Stimulated activated CD4-positive, alpha-beta T cell treated with anti-CD3 and anti-CD28 coated beads, Interleukin-2, amount 100 ng/mL, for 4 hours (primary cell): Measurements from ENCODE around the gene VIPR2.
"Not testable (repeated sequence)": the region's sequence is repeated elsewhere in the genome, so short reads cannot be mapped to it uniquely, and the experiment has no call there.

ENCODE experiments used
- DNase-seq: peaks from one replicate; pipeline ENCODE4 v3.0.0-alpha.2; 2020; ENCODE audit warnings: low read depth

Gene VIPR2

DNA sequence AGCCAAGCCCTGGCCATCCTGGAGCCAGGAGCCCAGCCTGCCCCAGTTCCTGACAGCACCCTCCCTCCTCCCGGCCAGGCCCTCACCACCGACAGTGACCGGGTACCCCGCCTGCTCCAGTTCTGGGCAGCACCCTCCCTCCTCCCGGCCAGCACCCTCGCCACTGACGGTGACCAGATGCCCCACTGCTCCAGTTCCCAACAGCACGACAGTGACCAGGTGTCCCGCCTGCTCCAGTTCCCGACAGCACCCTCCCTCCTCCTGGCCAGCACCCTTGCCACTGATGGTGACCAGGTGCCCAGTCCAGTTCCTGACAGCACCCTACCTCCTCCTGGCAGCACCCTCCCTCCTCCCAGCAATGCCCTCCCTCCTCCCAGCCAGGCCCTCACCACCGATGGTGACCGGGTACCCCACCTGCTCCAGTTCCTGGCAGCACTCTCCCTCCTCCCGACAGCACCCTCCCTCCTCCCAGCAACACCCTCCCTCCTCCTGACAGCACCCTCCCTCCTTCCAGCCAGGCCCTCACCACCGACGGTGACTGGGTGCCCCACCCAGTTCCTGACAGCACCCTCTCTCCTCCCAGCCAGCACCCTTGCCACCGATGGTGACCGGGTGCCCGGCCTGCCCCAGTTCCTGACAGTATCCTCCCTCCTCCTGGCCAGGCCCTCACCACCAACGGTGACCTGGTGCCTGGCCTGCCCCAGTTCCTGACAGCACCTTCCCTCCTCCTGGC is 40.3 kb downstream of the VIPR2 start:
- DNase-seq, result no peak

DNA sequence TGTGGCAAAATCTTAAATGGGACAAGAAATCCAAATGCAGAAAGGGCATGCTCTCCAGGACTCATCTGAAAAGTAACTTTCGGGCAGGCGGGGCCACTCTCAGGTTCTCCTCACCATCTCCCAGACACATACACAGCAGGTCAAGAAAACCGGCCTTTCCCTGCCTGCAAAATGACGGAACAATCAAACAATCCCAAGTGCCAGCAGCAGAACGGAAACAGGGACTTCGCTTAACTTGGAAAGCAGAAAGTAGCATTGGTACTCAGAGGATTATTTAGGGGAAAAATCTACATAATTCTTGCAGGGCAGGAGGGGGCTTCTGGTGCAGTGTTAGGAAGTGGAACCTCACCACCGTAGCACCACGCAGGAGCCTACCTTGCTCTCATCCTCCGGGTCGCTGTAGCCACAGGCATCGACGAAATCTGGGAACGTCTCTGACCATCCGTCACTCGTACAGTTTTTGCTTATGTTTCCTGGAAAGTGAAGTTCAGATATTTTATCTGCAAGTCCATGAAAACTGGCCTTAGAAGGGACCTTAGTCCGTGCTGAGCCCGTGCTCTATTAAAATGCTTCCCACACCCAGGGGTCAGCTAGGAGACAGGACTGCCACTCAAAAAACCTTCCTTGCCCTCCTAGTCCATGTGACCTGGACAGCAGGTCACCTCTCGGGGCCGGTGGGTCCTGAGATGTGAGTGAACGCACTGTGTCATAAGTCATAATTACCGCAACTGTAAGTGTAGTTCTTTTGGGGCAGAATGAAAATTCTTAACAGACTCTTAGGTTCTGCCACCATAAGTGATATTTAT is 41.1 kb downstream of the VIPR2 start:
- no peak for DNase-seq

DNA sequence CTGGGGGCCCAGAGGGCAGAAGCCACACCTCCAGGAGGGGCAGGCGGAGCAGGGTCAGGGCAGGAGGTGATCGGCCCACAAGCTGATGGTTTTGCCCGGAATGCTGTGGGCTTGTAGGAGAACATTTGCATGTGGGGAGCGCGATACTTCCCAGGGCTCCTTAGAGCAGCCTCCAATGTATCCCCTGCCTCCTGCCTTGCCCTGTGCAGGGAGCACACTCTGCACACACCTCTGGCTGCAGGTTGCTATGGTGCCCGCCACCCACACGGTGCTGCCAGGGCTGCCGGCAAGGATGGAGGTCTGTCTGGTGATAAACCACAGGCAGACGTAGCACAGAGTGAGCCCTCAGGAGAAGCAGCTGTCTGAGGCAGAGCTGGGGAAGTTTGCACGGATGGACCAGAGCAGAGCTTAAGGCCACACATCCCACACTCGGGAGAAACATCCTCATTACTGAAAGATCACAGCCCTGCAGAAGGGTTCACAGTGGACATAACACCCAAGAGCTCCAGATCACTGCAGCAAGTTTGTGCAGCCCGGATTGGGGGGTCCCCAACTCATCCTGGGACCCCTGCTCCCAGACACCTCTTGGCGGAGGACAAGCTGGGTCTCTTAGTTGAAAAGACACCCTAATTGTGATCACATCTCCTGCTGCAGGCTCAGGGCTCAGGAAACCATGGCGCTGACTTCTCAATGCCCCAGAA is 41.8 kb downstream of the VIPR2 start:
- DNase-seq, result no peak

DNA sequence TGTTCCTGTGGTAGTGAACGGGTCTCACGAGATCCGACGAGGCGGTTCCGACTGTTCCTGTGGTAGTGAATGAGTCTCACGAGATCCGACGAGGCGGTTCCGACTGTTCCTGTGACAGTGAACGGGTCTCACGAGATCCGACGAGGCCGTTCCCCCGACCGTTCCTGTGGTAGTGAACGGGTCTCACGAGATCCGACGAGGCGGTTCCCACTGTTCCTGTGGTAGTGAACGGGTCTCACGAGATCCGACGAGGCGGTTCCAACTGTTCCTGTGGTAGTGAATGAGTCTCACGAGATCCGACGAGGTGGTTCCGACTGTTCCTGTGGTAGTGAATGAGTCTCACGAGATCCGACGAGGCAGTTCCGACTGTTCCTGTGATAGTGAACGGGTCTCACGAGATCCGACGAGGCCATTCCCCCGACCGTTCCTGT is 43.0 kb downstream of the VIPR2 start:
- not testable (repeated sequence) for DNase-seq

DNA sequence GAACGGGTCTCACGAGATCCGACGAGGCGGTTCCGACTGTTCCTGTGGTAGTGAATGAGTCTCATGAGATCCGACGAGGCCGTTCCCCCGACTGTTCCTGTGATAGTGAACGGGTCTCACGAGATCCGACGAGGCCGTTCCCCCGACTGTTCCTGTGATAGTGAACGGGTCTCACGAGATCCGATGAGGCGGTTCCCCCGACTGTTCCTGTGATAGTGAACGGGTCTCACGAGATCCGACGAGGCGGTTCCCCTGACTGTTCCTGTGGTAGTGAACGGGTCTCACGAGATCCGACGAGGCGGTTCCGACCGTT is 43.6 kb downstream of the VIPR2 start:
- DNase-seq, result not testable (repeated sequence)

DNA sequence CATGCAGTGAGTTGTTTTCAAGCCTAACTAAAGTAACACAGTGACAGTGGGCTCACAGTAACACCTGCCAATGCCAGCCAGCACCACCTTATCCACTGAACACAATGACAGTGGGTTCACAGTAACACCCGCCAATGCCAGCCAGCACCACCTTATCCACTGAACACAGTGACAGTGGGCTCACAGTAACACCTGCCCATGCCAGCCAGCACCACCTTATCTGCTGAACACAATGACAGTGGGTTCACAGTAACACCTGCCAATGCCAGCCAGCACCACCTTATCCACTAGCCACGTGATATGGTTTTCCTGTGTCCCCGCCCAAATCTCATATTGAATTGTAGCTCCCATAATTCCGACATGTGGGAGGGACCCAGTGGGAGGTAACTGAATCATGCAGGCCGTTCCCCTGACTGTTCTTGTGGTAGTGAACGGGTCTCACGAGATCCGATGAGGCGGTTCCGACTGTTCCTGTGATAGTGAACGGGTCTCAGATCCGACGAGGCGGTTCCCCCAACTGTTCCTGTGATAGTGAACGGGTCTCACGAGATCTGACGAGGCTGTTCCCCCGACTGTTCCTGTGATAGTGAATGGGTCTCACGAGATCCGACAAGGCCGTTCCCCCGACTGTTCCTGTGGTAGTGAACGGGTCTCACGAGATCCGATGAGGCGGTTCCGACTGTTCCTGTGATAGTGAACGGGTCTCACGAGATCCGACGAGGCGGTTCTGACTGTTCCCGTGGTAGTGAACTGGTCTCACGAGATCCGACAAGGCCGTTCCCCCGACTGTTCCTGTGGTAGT is 44.2 kb downstream of the VIPR2 start:
- DNase-seq, result not testable (repeated sequence)

DNA sequence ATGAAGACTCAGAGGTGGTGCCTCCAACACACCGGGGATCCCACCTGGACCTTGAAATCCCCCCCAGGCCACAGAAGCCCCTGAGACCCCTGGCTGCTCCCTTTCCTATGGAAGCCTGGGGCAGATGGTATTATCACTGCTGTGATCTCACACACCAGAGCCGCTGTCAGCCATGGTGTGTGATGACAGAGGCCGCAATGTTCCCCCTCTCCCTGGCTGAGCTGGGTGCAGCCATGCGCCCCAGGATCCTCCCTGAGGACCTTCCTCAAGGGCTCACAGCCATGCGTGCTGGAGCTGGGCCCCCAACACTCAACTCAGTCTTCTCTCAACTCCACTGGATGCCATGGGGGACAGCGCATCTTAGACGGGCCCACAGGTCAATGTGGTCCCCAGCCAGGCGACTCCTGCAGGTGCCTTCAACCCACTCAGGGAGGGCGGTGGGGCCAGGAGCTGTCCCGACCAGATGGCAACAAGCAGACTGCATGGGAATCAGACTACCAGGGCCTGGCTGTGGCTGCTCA is 44.9 kb downstream of the VIPR2 start:
- DNase-seq, result no peak

DNA sequence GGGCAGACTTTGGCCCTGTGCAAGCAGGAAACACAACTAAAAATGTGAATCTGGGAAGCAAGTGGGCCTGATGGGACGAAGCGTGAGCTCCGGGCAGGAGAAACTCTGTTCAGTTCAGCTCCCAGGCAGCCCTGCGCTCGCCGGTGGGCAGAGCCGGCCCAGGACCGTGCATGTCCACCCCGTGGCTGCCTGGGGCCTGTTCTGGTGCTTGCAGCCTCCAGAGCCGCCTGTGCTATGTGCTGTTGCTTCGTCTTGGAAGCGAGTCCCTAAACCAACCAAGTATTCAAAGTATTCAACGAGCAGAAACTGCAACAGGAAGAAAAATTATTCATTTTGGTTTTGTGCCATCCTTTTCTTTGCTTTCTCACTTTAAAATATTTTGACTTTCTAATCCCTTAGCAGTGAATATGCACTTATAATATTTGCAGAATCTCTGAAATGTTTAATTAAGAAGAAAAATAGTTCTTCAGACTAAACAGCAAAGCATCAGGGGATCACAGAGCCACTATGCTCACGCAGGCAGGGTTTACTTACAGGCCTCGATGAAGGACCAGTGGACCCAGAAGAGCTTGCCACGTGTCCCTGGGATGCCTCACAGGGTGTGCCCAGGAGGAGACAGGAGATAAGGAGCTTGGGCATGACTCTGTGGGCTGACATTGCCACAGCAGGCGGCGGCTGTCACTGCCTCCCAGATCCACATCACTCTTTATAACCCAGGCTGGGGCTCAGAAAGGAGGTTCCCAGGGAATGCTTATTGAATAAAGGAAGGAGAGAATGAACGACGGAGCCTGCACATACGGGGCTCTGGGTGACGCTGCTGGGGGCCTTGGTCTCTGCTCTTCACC is 45.6 kb downstream of the VIPR2 start:
- no peak for DNase-seq

DNA sequence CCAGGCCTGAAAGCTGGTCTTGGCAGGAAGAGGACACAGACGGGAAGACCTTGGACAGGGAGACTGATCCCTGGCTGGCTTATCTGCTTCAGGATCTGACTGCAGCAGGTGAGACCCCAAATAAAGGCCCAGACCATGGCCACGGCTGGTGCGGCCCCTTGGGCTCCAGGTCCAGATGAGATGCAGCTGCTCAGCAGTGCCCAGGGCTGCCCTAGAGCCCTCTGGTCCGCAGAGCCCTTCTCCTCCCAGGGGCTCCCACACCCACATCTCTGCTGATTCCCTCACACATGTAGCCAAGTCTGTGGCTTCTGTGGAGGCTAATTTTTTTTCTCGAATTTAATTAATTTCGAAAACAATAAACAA is 46.3 kb downstream of the VIPR2 start:
- DNase-seq, result no peak

DNA sequence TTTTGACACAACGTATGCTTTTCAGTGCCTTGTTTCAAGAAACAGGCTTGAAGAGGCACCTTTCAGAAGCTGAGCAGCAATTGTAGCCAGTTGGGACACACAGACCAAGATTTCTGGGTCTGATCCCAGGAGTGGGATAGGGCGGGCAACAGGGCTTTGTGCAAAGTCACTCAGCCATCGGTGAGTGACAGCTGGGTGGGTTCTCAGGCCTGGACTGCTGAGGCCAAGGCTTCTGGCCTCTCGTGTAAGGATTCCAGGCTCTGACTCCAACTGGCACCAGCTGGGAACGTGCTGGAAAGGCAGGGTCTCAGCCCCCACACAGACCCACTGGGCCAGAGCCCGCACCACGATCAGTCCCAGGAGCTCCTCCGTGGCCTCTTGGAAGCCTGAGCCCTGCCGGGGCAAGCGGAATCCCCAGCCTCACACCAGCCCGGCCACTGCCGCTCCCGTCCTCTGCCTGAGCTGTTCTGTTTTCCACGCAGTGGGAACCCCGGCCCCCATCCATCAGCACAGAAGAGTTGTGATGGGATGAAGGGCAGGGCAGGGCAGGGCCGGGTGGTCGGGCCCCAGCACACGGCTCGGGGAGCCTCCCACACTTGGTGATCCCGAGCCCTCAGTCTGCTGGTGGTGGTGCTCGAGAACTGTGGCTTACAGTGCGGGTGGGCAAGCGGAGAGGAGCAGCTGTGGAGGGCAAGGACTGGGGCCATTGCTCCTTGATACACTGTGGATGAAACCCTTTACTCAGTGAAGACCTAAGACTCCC is 46.8 kb downstream of the VIPR2 start:
- DNase-seq, result no peak

DNA sequence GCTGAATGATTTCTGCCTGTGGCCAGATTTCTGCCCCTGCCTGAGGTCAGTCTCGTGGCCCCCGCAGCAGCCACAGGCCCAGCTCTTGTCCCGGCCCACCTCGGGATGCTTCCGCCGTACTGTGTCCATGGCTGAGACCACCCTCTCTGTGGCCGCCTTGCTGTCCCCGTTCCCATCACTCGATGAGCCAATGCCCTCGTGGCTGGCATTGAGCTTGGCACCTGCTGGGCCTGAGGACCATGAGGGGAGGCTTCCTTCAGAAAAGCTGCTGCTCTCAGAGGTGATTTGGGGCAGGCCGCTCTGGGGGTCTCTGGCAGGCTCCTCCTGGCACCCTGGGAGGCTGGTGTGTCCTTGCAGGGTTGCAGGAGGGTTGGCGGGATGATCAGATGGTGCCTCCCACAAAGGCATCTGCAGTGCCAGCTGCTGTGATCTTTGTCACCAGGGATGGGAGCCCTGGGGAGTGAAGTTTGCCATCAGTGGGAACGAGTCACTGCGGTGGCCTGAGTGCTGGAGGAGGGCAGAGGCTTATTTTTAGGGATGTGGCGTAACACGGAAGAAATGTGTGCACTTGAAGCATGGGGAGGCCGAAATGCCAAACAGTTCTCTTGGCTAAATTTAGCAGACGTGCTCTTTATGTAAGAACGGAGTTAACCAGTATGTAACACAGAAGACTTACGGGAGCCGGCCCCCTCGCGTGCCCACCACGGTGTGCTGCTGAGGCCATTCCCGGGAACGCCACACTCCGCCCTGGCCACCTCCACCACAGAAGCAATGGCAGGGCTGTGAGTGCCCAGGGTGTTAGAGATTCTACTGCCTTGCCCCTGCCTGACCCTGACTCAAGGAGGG is 47.7 kb downstream of the VIPR2 start:
- DNase-seq, result no peak

DNA sequence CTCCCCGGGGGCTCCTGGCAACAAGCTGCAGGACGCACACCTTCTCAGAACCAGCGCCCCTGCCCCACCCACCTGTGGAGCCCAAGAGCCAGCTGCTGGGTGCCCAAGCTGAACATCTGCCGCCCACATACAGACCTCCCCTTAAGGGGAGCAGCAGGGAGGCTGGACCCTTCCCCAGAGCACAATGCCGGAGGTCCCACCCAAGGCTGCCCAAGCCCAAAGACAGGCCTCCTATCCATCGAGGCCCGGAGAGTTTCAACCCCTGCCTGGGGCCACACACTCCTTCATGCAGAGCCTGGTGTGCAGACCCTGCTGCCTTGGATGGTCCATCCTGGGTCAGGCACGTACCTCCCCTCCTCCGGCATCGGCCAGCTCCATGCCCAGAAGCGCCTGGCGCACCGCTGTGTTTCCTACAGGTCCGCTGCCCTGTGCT is 48.7 kb downstream of the VIPR2 start:
- no peak for DNase-seq

DNA sequence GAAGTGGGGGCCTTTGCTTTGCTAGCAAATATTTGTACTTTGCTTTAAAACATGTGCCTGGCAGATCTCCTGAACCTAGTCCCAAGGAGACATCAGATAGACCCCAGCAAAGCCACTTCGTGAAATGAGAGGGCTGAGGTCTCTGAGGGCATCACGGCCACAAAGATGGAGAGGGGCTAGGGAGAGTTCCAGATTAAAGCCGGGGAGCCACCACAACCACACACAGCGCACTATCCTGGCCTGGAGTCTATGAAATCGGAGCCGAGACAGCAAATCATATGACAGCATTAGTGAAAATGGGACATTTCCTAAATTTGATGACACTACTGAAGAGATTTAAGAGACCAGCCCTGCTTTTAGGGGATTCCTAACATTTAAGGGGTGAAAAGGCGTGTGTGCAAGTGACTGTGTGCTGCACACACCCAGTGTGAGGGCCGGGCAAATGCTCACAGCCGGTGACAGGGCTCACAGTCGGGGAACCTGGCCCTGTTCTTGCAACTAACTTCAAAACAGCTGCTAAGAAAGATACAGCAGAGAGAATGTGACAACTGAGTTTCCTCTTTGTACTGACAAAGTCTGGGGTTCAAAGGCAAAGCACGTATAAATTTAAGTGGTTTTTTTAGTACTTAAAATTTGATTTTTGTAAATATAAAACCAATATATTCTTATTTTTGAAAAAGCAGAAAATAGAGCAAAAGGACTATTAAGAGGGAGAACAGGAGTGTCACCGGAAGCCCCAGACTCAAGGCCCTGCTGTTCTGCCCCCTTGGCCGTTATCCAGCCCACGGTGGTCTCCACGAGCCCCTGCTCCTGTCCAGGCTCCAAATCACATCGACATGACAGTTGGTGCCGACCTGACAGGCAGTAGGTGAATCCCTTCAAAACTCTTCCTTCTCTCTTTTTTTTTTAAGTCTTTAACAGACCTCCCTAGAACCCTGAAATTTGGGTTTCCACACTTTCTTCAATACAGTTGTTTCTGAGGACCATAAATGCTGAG is 49.5 kb downstream of the VIPR2 start:
- DNase-seq, result no peak

DNA sequence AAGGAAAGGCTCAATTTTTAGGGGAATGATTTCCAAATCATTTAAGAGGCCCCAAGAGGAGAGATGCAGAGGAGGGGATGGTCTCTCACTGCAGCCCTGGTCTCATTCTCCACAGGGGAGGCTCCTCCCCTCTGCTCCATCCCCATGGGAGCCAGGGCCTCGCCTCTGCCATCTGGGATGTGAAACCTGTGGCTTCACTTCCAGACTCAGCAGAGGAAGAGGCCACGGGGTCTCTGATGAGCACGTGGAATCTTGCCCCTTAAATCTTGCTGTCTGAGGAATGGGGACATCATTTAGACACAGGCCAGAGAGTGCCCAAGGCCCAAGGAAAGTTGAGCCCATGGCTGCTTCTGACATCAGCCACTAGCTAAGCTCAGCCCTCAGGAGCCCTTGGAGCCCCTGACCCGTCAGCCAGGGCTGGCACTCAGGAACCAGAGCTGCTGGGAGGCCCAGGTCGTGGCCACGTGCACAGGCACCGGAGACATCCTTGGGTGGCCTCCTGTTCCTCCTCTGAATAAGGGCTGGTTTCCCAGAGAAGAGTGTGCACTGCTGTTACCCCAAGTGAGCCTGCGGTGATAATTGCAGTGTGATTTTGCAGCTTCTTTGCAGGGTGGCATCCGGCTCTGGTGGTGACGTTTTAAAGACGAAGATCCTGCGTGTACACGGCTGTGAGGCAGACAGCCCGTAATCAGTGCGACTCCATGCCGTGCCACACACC is 50.5 kb downstream of the VIPR2 start:
- DNase-seq, result no peak

DNA sequence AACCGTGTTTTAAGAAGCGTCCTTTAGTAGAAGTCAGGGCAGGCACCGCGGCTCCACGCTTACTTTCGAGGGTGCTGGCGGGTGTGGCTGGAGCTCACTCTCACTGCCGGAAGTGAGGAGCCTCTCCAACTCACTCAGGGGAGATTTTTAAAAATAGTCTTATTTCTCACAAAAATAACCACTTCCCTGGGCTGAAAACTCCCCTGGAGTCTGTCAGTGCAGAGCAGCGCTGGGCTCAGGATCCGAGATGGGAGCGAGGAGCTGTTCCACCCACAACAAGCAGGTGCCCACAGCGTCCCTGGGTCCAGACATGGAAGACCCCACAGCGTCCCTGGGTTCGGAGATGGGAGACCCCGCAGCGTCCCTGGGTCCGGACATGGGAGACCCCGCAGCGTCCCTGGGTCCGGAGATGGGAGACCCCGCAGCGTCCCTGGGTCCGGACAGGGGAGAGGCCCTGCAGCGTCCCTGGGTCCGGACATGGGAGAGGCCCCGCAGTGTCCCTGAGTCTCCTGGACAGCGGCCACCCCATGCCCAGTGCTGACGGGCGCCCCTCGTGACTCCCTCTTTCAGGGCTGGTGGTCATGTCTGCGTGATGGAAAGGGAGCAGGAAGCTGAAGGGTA is 51.2 kb downstream of the VIPR2 start:
- no peak for DNase-seq

DNA sequence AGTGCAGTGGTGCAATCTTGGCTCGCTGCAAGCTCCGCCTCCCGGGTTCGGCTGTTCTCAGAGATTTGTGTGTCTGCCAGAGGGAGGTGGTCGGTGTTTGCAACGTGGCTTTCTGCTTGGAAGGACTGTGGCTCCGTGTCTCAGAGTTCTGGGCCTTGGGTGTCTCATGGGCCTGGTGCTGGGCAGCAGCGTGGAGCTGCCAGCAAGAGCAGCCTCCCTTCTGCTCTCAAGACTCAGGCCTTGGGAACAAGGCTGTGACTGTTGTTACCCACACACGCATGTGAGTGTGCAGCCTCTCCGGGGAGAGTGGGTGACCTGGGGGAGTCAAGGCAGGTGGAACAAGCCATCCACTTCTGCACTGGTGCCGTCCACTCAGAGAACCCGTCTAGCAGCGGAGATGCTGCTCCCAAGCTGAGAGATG is 52.0 kb downstream of the VIPR2 start:
- DNase-seq, result no peak
